Colonic mucosa (tissue), 4 donors: ENCODE data around the gene KCNMB3. TPM values are rescaled to one million over a fixed set of nuclear protein-coding genes. Genes with fewer than 3 reads are reported as not detected.
"Not testable (repeated sequence)": the region's sequence is repeated elsewhere in the genome, so short reads cannot be mapped to it uniquely, and the experiment has no call there.

Source experiments
- DNase-seq: peaks from one replicate; pipeline ENCODE4 v3.0.0-alpha.2; 2020
- H3K27ac ChIP-seq: fragments of 200-600 bp; one replicate; pipeline ENCODE4 v1.8.0; 2021
- H3K27me3 ChIP-seq: fragments of 200-600 bp; one replicate; pipeline ENCODE4 v1.8.0; 2021
- H3K36me3 ChIP-seq: fragments of 200-600 bp; one replicate; pipeline ENCODE4 v1.8.0; 2021
- H3K4me1 ChIP-seq: fragments of 200-600 bp; one replicate; pipeline ENCODE4 v1.8.0; 2021; ENCODE audit warnings: mild to moderate bottlenecking
- H3K4me3 ChIP-seq: fragments of 200-600 bp; one replicate; pipeline ENCODE4 v1.8.0; 2021
- H3K9ac ChIP-seq, 2 donors: one replicate each; pipeline ENCODE4 v1.7.0; 2013; ENCODE audit warnings: control low read depth in 2 of 2, low read depth in 2 of 2, low read length in 2 of 2
- H3K9me3 ChIP-seq: fragments of 200-600 bp; one replicate; pipeline ENCODE4 v1.8.0; 2021
- intact Hi-C: fragments of 100-400 bp; cut with DNase I; formaldehyde crosslinking; loops from one replicate; pipeline ENCODE4 v1.14.1; 2022
- total RNA-seq, 2 donors: library from RNA; stranded (reverse); fragmentation: NEBNext Ultra II Directional in 1 of 2; extraction: Animal tissue kit (Norgen Biotek cat#: 25700) in 1 of 2; gene quantifications; one replicate each; pipeline ENCODE4 v1.2.1, GENCODE V29; 2021
- TF ChIP-seq, protein P1 (sequence below): fragments of 200-600 bp; IDR thresholded peaks from one replicate; pipeline ENCODE4 v1.8.0; 2022; ENCODE audit warnings: antibody characterized with exemption, mild to moderate bottlenecking
- donor health status: healthy.
- donor health status: DM: no; HTN: no; CAD: no.
- donor health status: DM: no; HTN: no; CAD: no.

The KCNMB3 gene
- total RNA-seq, 2 donors from 2014 or later, result 1.5 to 1.7 TPM

DNA sequence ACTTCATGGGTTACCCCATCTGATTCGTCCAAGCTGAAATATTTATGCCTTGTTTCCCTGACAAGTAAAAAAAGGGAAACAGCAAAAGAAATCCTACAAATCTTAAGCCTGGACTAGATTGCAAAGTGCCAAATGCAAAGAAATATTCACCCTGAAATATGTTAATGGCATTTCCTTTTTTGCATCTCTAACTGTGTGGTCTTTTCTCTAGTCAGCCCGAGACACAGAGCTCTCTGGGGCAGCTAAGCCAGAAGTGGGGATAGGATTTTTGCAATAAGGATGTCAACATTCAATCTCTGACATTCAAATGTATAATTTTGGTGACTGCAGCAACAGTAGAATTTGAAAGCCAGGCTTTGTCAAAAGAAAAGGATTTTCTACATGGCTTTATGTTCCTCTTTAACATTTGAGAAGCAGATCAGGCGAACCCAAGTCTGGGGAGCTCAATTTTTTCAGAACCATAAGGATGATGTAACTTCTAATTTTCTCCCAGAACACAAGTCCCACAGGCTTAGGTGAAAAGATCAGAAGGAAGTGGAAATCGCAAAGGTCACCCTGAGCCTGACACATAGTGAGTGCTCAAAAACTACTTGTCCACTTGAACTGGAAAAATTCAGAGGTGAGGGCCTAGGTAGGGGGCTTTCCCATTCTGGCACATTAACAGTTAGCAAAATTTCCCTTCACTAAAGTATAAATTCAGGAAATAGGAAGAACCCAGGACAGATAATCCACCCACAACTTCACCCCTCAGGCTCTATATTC lies 28.2 kb upstream of the KCNMB3 start:
- H3K9me3 ChIP-seq, result no peaks in the 10 kb centered on the region
- TF ChIP-seq, protein P1, sequence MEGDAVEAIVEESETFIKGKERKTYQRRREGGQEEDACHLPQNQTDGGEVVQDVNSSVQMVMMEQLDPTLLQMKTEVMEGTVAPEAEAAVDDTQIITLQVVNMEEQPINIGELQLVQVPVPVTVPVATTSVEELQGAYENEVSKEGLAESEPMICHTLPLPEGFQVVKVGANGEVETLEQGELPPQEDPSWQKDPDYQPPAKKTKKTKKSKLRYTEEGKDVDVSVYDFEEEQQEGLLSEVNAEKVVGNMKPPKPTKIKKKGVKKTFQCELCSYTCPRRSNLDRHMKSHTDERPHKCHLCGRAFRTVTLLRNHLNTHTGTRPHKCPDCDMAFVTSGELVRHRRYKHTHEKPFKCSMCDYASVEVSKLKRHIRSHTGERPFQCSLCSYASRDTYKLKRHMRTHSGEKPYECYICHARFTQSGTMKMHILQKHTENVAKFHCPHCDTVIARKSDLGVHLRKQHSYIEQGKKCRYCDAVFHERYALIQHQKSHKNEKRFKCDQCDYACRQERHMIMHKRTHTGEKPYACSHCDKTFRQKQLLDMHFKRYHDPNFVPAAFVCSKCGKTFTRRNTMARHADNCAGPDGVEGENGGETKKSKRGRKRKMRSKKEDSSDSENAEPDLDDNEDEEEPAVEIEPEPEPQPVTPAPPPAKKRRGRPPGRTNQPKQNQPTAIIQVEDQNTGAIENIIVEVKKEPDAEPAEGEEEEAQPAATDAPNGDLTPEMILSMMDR, result no peak
- no peak overlapping the region for H3K4me3 ChIP-seq
- no peaks in the 10 kb centered on the region for H3K27me3 ChIP-seq
- no peak overlapping the region for H3K27ac ChIP-seq
- H3K9ac ChIP-seq, result no peak overlapping the region
- no peaks in the 10 kb centered on the region for H3K36me3 ChIP-seq
- DNase-seq, result no peak
- intact Hi-C loops, result no loop called here
- H3K4me1 ChIP-seq, result no peaks in the 10 kb centered on the region

DNA sequence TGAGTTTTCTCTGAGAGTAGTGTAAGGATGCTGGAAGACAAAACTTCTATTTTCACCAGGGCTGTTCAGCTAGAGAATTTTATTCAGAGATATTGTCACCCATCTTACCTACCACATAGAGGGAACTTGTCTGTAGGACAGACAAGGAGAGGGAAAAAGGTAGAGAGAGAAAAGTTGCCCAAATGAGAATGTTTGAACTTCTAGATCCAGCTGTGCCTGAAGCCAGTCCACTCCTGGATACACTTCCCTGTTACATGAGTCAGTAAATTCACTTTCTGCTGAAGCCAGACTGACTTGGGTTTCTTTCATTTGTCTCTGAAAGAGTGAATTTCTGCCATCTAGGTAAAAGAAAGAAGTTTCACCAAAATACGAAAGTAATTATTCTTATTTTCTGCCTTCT lies 27.2 kb upstream of the KCNMB3 start:
- Histone ChIP-seq H3K27me3 (no peaks in the 10 kb centered on the region), H3K4me1 (no peaks in the 10 kb centered on the region), H3K27ac (no peak overlapping the region), H3K9ac (no peak overlapping the region), H3K4me3 (no peak overlapping the region), H3K36me3 (no peaks in the 10 kb centered on the region), H3K9me3 (no peaks in the 10 kb centered on the region)
- TF ChIP-seq, protein P1, result no peak
- intact Hi-C loops, result no loop called here
- no peak for DNase-seq

DNA sequence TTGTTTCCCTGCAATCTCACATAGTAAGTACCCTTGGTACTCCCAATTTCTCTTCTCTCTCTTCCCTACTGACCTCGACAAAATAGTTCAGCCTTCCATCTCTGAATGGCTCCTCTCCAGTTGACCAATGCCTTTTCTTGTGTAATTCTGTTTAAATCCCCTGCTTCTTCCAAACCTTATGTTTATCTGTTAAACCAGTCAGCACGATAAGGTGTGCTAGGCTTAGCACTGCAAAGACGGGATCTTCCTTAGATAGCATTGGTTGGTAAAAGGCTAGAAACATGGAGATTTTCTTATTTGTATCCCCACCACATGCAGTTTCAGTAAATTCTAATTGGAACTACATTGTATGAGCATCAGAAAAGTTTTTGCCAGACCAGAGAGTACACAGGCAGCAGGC lies 25.8 kb upstream of the KCNMB3 start:
- no peaks in the 10 kb centered on the region for H3K9me3 ChIP-seq
- intact Hi-C loops, result no loop called here
- no peaks in the 10 kb centered on the region for H3K27me3 ChIP-seq
- H3K27ac ChIP-seq, result no peak overlapping the region
- TF ChIP-seq, protein P1, result no peak
- DNase-seq, result no peak
- H3K9ac ChIP-seq, result no peak overlapping the region
- H3K4me3 ChIP-seq, result no peak overlapping the region
- H3K4me1 ChIP-seq, result no peaks in the 10 kb centered on the region
- H3K36me3 ChIP-seq, result no peaks in the 10 kb centered on the region

DNA sequence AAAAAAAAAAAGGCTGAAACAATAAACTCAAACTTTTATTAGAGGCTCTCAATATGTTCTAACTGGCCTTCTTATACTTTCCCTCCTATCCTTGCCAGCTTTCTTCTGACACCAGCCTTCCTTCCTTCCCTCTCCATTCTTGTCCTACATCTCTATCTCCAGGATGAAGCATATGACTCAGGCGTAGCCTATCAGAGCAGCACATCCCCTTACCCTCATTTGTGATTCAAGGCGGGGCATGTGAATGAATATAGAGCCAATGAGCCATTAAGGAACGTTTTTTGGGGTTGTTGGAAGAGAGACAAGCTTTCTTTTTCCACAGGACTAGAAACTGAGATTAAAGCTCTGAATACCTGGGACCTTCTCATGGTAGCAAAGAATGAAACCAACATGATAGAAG lies 25.1 kb upstream of the KCNMB3 start:
- no peaks in the 10 kb centered on the region for H3K4me1 ChIP-seq
- no peak for DNase-seq
- H3K36me3 ChIP-seq, result no peaks in the 10 kb centered on the region
- no peak overlapping the region for H3K4me3 ChIP-seq
- no peak overlapping the region for H3K9ac ChIP-seq
- no peaks in the 10 kb centered on the region for H3K27me3 ChIP-seq
- H3K27ac ChIP-seq, result no peak overlapping the region
- intact Hi-C loops, result no loop called here
- no peaks in the 10 kb centered on the region for H3K9me3 ChIP-seq
- TF ChIP-seq, protein P1, result no peak

DNA sequence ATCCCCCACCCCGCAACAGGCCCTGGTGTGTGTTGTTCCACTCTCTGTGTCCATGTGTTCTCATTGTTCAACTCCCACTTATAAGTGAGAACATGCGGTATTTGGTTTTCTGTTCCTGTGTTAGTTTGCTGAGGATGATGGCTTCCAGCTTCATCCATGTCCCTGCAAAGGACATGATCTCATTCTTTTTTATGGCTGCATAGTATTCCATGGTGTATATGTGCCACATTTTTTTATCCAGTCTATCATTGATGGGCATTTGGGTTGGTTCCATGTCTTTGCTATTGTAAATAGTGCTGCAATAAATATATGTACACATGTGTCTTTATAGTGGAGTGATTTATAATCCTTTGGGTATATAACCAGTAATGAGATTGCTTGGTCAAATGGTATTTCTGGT lies 23.5 kb upstream of the KCNMB3 start:
- H3K4me3 ChIP-seq, H3K4me1 ChIP-seq, intact Hi-C loops, DNase-seq, H3K9me3 ChIP-seq, H3K27me3 ChIP-seq, H3K36me3 ChIP-seq, H3K9ac ChIP-seq, H3K27ac ChIP-seq: not testable (repeated sequence)

DNA sequence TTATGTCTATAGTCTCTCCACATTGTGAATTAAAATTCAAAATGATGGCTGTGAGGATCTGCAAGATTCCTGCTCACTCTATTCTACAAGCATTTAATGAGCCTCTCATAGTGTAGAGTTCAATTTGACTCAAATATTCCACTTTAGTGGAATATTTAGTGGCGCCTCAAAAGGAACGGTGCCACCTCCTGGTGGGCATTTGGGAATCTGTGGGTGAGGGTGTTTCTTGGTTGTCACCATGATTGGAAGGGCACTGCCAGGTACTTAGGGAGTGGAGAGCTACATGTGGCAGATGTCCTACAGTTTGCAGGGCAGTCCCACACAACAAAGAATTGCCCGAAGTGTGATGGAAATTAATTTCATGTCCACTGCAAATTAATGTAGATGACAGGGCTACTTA lies 21.5 kb upstream of the KCNMB3 start:
- H3K27me3 ChIP-seq, result no peaks in the 10 kb centered on the region
- no peak overlapping the region for H3K4me3 ChIP-seq
- no peak for DNase-seq
- H3K36me3 ChIP-seq, result no peaks in the 10 kb centered on the region
- H3K4me1 ChIP-seq, result no peaks in the 10 kb centered on the region
- H3K9me3 ChIP-seq, result no peaks in the 10 kb centered on the region
- intact Hi-C loops, result no loop called here
- no peak overlapping the region for H3K27ac ChIP-seq
- TF ChIP-seq, protein P1, result no peak
- no peak overlapping the region for H3K9ac ChIP-seq
